ENCODE measurements around the gene MRPS9.

GRCh38 chr2:105099153-105099552, 61.3 kb downstream of the MRPS9 start:
- no peak for TF ChIP-seq CTCF (IDR thresholded peaks at IDR 0.05 in 4 of 5, conservative IDR thresholded peaks at IDR 0.05 in 1 of 5)
- no peak for TF ChIP-seq POLR2A (IDR thresholded peaks at IDR 0.05)

Measured in gastrocnemius medialis (tissue), 4 donors.